Loucy (cell line): ENCODE data around the gene CIC.

ENCODE experiments used
- H2AFZ ChIP-seq: fragments of 200-600 bp; sonication (generic); 2 replicates; pipeline ENCODE4 v1.6.0; 2016; ENCODE audit warnings: antibody characterized with exemption, mild to moderate bottlenecking, low read length, moderate library complexity
- H3F3A ChIP-seq: fragments of 200-600 bp; 2 replicates; pipeline ENCODE4 v1.6.0; 2016; ENCODE audit warnings: antibody characterized with exemption, low read depth, mild to moderate bottlenecking
- H3K27me3 ChIP-seq: fragments of 200-600 bp; sonication (generic); 2 replicates; pipeline ENCODE4 v1.6.1; 2014; ENCODE audit warnings: low read length, mild to moderate bottlenecking; ENCODE audit not compliant: insufficient read depth, poor library complexity, severe bottlenecking
- H3K36me3 ChIP-seq: fragments of 200-600 bp; sonication (generic); 2 replicates; pipeline ENCODE4 v1.6.1; 2016; ENCODE audit warnings: low read length; ENCODE audit not compliant: insufficient read depth
- H3K4me1 ChIP-seq: fragments of 200-600 bp; sonication (generic); 2 replicates; pipeline ENCODE4 v1.5.1; 2014; ENCODE audit warnings: low read length, mild to moderate bottlenecking; ENCODE audit not compliant: insufficient read depth, poor library complexity, severe bottlenecking
- H3K4me2 ChIP-seq: fragments of 200-600 bp; sonication (generic); 2 replicates; pipeline ENCODE4 v1.6.0; 2014; ENCODE audit warnings: antibody characterized with exemption, low read length, low read depth, mild to moderate bottlenecking; ENCODE audit not compliant: poor library complexity, severe bottlenecking
- H3K4me3 ChIP-seq: fragments of 200-600 bp; sonication (generic); 2 replicates; pipeline ENCODE4 v1.5.1; 2014; ENCODE audit warnings: low read length, mild to moderate bottlenecking, mixed read lengths; ENCODE audit not compliant: poor library complexity, severe bottlenecking
- H3K79me2 ChIP-seq: fragments of 200-600 bp; sonication (generic); 2 replicates; pipeline ENCODE4 v1.6.1; 2014; ENCODE audit warnings: low read length; ENCODE audit not compliant: insufficient read depth
- H3K9ac ChIP-seq: fragments of 200-600 bp; sonication (generic); 2 replicates; pipeline ENCODE4 v1.6.0; 2014; ENCODE audit warnings: mild to moderate bottlenecking, low read depth, low read length, moderate library complexity; ENCODE audit not compliant: poor library complexity, severe bottlenecking
- H3K9me2 ChIP-seq: fragments of 200-600 bp; sonication (generic); replicated peaks from 2 replicates; pipeline ENCODE4 v1.6.1; 2016; ENCODE audit warnings: low read depth, low read length, mixed read lengths
- H3K9me3 ChIP-seq: fragments of 200-600 bp; sonication (generic); 2 replicates; pipeline ENCODE4 v1.6.1; 2014; ENCODE audit warnings: mild to moderate bottlenecking, antibody characterized with exemption, low read length, low read depth; ENCODE audit not compliant: insufficient read depth
- H4K20me1 ChIP-seq: fragments of 200-600 bp; sonication (generic); 2 replicates; pipeline ENCODE4 v1.6.0; 2014; ENCODE audit warnings: antibody characterized with exemption, low read length, mild to moderate bottlenecking; ENCODE audit not compliant: insufficient read depth, poor library complexity, severe bottlenecking
- EZH2phosphoT487 ChIP-seq: fragments of 200-600 bp; IDR thresholded peaks from 2 replicates; pipeline ENCODE4 v1.6.1; 2018; ENCODE audit warnings: antibody characterized with exemption, mild to moderate bottlenecking, moderate library complexity, borderline replicate concordance
- TF ChIP-seq, protein P1 (sequence below): fragments of 200-600 bp; sonication (generic); conservative IDR thresholded peaks from 2 replicates; pipeline ENCODE4 v1.5.1; 2014; ENCODE audit warnings: mild to moderate bottlenecking, antibody characterized with exemption, low read length

CIC gene

DNA sequence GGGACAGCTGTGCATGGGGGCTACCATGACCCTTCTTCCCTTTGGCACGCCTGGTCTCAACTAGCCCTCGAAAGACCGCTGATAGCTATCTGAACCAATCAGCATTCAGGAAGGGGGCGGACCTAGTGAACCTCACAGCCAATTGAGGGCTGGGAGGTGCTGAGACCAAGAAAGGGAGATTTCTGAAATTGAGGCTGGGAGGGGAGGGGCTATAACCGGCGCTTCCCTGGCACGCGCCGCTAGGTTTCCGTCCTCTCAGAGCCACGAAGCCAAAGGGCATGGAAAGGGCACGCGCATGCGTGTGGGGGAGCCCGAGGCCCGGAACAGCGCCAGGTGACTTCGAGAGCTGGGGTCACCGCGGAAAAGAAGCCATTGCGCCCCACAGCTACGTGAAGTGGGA, 37.6 kb downstream of the CIC start:
- Histone ChIP-seq H3K79me2 (peaks cover 6% of the 10 kb centered on the region), H3K9ac (no peak overlapping the region), H3K4me1 (peaks cover 12% of the 10 kb centered on the region), H3F3A (no peaks in the 10 kb centered on the region), H3K4me2 (no peak overlapping the region), H3K4me3 (no peak overlapping the region), H3K27me3 (no peaks in the 10 kb centered on the region), H2AFZ (no peak overlapping the region), H3K9me2 (no peaks in the 10 kb centered on the region), H3K36me3 (no peaks in the 10 kb centered on the region), H3K9me3 (no peaks in the 10 kb centered on the region), H4K20me1 (no peaks in the 10 kb centered on the region)
- no peak for TF ChIP-seq EZH2phosphoT487
- TF ChIP-seq, protein P1, sequence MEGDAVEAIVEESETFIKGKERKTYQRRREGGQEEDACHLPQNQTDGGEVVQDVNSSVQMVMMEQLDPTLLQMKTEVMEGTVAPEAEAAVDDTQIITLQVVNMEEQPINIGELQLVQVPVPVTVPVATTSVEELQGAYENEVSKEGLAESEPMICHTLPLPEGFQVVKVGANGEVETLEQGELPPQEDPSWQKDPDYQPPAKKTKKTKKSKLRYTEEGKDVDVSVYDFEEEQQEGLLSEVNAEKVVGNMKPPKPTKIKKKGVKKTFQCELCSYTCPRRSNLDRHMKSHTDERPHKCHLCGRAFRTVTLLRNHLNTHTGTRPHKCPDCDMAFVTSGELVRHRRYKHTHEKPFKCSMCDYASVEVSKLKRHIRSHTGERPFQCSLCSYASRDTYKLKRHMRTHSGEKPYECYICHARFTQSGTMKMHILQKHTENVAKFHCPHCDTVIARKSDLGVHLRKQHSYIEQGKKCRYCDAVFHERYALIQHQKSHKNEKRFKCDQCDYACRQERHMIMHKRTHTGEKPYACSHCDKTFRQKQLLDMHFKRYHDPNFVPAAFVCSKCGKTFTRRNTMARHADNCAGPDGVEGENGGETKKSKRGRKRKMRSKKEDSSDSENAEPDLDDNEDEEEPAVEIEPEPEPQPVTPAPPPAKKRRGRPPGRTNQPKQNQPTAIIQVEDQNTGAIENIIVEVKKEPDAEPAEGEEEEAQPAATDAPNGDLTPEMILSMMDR = no peak

DNA sequence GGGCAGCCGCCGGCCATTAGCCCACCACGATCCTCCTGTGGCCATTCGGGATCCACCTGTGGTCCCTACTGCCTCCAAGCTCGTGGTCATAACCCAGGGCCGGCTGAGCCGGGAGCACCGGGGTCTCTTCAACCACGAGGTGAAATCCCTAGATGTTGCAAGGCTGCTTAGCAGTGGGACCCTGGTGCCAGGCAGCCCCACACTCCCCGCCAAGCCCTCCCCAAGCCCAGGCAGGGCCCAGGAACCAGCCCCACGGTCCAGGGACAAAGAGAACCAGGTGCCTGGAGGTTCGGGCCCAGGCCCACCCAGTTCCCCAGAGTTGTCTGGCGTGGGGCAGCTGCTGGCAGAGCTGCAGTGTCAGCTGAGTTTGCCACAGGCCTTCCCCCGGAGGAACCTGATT, 40.6 kb downstream of the CIC start:
- H3K4me3 ChIP-seq = no peak overlapping the region
- no peak overlapping the region for H2AFZ ChIP-seq
- H3K79me2 ChIP-seq = no peaks in the 10 kb centered on the region
- no peaks in the 10 kb centered on the region for H3K9me2 ChIP-seq
- no peaks in the 10 kb centered on the region for H3F3A ChIP-seq
- no peaks in the 10 kb centered on the region for H4K20me1 ChIP-seq
- no peaks in the 10 kb centered on the region for H3K9me3 ChIP-seq
- TF ChIP-seq EZH2phosphoT487 = no peak
- TF ChIP-seq, protein P1 = no peak
- no peak overlapping the region for H3K9ac ChIP-seq
- H3K36me3 ChIP-seq = no peaks in the 10 kb centered on the region
- H3K4me2 ChIP-seq = no peak overlapping the region
- no peaks in the 10 kb centered on the region for H3K4me1 ChIP-seq
- no peaks in the 10 kb centered on the region for H3K27me3 ChIP-seq

DNA sequence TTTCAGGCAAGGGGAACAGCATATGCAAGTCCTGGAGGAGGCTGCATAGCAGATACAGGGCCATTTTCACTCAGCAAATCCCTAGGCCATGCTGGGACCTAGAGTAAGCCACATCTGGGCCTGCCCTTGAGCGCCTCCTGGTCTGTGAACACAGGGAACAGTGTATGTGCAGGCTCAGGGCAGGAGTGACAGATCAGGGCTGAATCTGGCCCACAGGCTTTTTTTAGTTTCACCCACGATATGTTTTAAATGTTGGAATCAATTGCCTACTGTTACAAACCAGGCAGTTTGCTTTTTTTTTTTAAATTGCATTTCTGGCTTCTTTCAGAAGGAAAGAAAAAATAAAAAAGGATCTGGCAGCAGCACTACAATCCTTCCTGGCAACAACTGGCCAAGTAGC, 42.6 kb downstream of the CIC start:
- H4K20me1 ChIP-seq = no peaks in the 10 kb centered on the region
- H3K27me3 ChIP-seq = no peaks in the 10 kb centered on the region
- no peak for TF ChIP-seq EZH2phosphoT487
- TF ChIP-seq, protein P1 = peak; percentile 35
- no peaks in the 10 kb centered on the region for H3K9me2 ChIP-seq
- no peak overlapping the region for H3K4me3 ChIP-seq
- H3K36me3 ChIP-seq = no peaks in the 10 kb centered on the region
- H3K4me2 ChIP-seq = no peak overlapping the region
- no peak overlapping the region for H2AFZ ChIP-seq
- H3K9me3 ChIP-seq = no peaks in the 10 kb centered on the region
- H3K9ac ChIP-seq = no peak overlapping the region
- no peaks in the 10 kb centered on the region for H3F3A ChIP-seq
- no peaks in the 10 kb centered on the region for H3K79me2 ChIP-seq
- H3K4me1 ChIP-seq = no peaks in the 10 kb centered on the region
